Ovary (tissue), 3 donors: ENCODE results near the gene VSIG4.

Experiments used
- CTCF ChIP-seq, 3 donors: fragments of 450-650 bp in 2 of 3; fragments of 200-600 bp in 1 of 3; IDR thresholded peaks; one replicate each; pipeline versions ENCODE4 v1.5.1 to v1.8.0; 2016 to 2022; ENCODE audit warnings: antibody characterized with exemption in 3 of 3, mild to moderate bottlenecking in 1 of 3
- POLR2A ChIP-seq: fragments of 450-650 bp; IDR thresholded peaks from one replicate; pipeline ENCODE4 v1.6.1; 2017; ENCODE audit warnings: antibody characterized with exemption, mild to moderate bottlenecking, moderate library complexity
- donor health status: DM: no; HTN: no; CAD: no.

- TF ChIP-seq CTCF (IDR thresholded peaks at IDR 0.05) (no peak), POLR2A (no peak)
Observed at GRCh38 chrX:66074920-66075879, 35.3 kb upstream of the VSIG4 start.
